Caco-2 (cell line): Measurements from ENCODE around the gene BRINP1. TPM values are rescaled to one million over a fixed set of nuclear protein-coding genes. Genes with fewer than 3 reads are reported as not detected.

Experiments used
- BruUV-seq: library from RNA; stranded (reverse); fragments of 400-500 nt; replicated peaks from 2 replicates; lab custom pipeline; 2021; lab: Mats Ljungman, UMichigan
- CTCF ChIA-PET: fragments of 300-600 bp; sonication (Branson Sonifier 250); formaldehyde crosslinking; loops from one replicate; lab custom pipeline; 2022; ENCODE audit warnings: antibody characterized with exemption; lab: Charles Lee
- POLR2A ChIA-PET: fragments of 300-600 bp; sonication (Branson Sonifier 250); formaldehyde crosslinking; loops from one replicate; lab custom pipeline; 2022; ENCODE audit warnings: antibody characterized with exemption; lab: Charles Lee
- DNase-seq, 2 experiments: peaks; one replicate each; pipeline versions ENCODE4 v3.0.0 to v3.0.0-alpha.2; 2020 to 2022
- H3K27me3 ChIP-seq: replicated peaks from 2 replicates; pipeline ENCODE4 v1.6.0; 2011; ENCODE audit warnings: low read length; ENCODE audit not compliant: control insufficient read depth, insufficient read depth
- H3K36me3 ChIP-seq: 2 replicates; pipeline ENCODE4 v1.5.1; 2011; ENCODE audit warnings: low read length; ENCODE audit not compliant: control insufficient read depth, insufficient read depth
- H3K4me1 ChIP-seq: fragments of 250-450 bp; sonication (Bioruptor Pico); 2 replicates; pipeline ENCODE4 v1.5.1; 2020; ENCODE audit warnings: mild to moderate bottlenecking
- H3K4me3 ChIP-seq: 2 replicates; pipeline ENCODE4 v1.5.1; 2011; ENCODE audit warnings: low read depth, mild to moderate bottlenecking, control low read depth, low read length
- H3K9me3 ChIP-seq: fragments of 250-450 bp; sonication (Bioruptor Pico); 2 replicates; pipeline ENCODE4 v1.5.1; 2020; ENCODE audit warnings: mild to moderate bottlenecking, moderate library complexity
- H3K27ac Mint-ChIP-seq: one replicate; pipeline ENCODE4 v1.8.0; 2022; ENCODE audit warnings: mixed read lengths; ENCODE audit not compliant: unreplicated experiment
- H3K27me3 Mint-ChIP-seq: one replicate; pipeline ENCODE4 v1.8.0; 2022; ENCODE audit warnings: mixed read lengths; ENCODE audit not compliant: insufficient read depth, unreplicated experiment
- H3K36me3 Mint-ChIP-seq: one replicate; pipeline ENCODE4 v1.8.0; 2022; ENCODE audit warnings: mild to moderate bottlenecking, mixed read lengths; ENCODE audit not compliant: insufficient read depth, unreplicated experiment
- H3K4me1 Mint-ChIP-seq: one replicate; pipeline ENCODE4 v1.8.0; 2022; ENCODE audit warnings: low read depth, mixed read lengths; ENCODE audit not compliant: unreplicated experiment
- H3K4me3 Mint-ChIP-seq: one replicate; pipeline ENCODE4 v1.8.0; 2022; ENCODE audit warnings: mild to moderate bottlenecking, moderate library complexity, mixed read lengths; ENCODE audit not compliant: unreplicated experiment
- H3K9me3 Mint-ChIP-seq: one replicate; pipeline ENCODE4 v1.8.0; 2022; ENCODE audit warnings: mixed read lengths; ENCODE audit not compliant: unreplicated experiment
- CTCF ChIP-seq, 2 experiments: fragments of 200-600 bp in 1 of 2; IDR thresholded peaks; 1 replicate in 1 of 2; 2 replicates in 1 of 2; pipeline versions ENCODE4 v1.5.1 to v1.8.0; 2011 to 2022; ENCODE audit warnings: antibody characterized with exemption in 1 of 2, control low read depth in 1 of 2, inconsistent platforms in 1 of 2, low read depth in 1 of 2, low read length in 1 of 2, mild to moderate bottlenecking in 1 of 2, moderate library complexity in 1 of 2; ENCODE audit not compliant: insufficient read depth in 1 of 2, severe bottlenecking in 1 of 2, unreplicated experiment in 1 of 2
- intact Hi-C: fragments of 100-400 bp; cut with micrococcal nuclease; formaldehyde crosslinking; loops from one replicate; pipeline ENCODE4 v1.10.0; 2022; ENCODE audit not compliant: unreplicated experiment
- total RNA-seq: library from RNA; stranded (reverse); gene quantifications from 2 replicates; pipeline ENCODE4 v1.2.3, GENCODE V29; 2022

Gene BRINP1
- total RNA-seq, 1 experiment from 2014 or later = not detected

DNA sequence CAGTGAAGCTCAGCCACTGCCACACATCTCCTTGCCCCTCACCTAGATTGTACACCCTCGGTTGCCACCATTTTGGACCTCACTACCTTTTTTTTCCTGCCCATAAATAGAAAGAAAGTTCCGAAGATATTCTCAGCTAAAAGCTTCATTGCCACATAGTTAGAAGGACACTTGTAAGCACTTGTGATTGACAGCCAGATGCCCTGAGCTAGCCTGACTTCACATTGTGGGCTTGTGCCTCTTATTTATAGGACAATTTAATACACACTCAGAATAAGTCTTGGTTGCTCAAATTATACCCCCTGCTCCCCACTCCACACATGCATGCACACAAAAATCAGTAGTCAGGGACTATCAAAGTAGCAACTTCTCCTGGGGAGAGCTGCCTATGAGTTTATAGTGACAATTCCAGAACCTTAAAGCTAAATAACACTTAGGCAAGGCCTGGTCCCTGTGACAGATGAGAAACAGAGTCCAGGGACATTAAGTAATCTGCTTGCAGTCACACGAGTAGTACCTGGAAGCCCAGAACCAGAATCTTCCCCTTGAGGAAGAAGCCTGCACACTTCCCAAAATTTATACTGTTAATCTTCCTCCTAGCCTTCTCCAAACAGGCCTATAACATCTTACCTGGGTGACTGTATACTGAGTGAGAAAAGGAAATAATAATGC, 184.8 kb downstream of the BRINP1 start:
- intact Hi-C loops = no loop called here
- DNase-seq = no peak
- ChIA-PET CTCF (no interaction called here), POLR2A (no interaction called here)
- Mint-ChIP-seq H3K27me3 (peaks cover 5% of the 10 kb centered on the region), H3K36me3 (no peaks in the 10 kb centered on the region), H3K9me3 (no peaks in the 10 kb centered on the region), H3K27ac (no peak overlapping the region), H3K4me1 (no peaks in the 10 kb centered on the region), H3K4me3 (no peak overlapping the region)
- Histone ChIP-seq H3K36me3 (no peaks in the 10 kb centered on the region), H3K9me3 (no peaks in the 10 kb centered on the region), H3K4me1 (no peaks in the 10 kb centered on the region), H3K4me3 (no peak overlapping the region), H3K27me3 (no peaks in the 10 kb centered on the region)
- no TSS peak for BruUV-seq
- TF ChIP-seq CTCF (IDR thresholded peaks at IDR 0.05; ENCODE audit: insufficient read depth in 1 of 2, low read depth in 1 of 2, low read length in 1 of 2, severe bottlenecking in 1 of 2, unreplicated experiment in 1 of 2) = no peak

- H3K4me3 Mint-ChIP-seq = no peak overlapping the region
- no peaks in the 10 kb centered on the region for H3K9me3 Mint-ChIP-seq
- H3K9me3 ChIP-seq = no peaks in the 10 kb centered on the region
- no peaks in the 10 kb centered on the region for H3K36me3 ChIP-seq
- H3K4me1 Mint-ChIP-seq = no peaks in the 10 kb centered on the region
- TF ChIP-seq CTCF (IDR thresholded peaks at IDR 0.05; ENCODE audit: insufficient read depth in 1 of 2, low read depth in 1 of 2, low read length in 1 of 2, severe bottlenecking in 1 of 2, unreplicated experiment in 1 of 2) = no peak
- H3K27ac Mint-ChIP-seq = no peak overlapping the region
- no peak overlapping the region for H3K4me3 ChIP-seq
- no peaks in the 10 kb centered on the region for H3K4me1 ChIP-seq
- H3K27me3 ChIP-seq = no peaks in the 10 kb centered on the region
- ChIA-PET CTCF (no interaction called here), POLR2A (no interaction called here)
- intact Hi-C loops = no loop called here
- peaks cover 12% of the 10 kb centered on the region for H3K27me3 Mint-ChIP-seq
- DNase-seq = no peak
- BruUV-seq = no TSS peak
- H3K36me3 Mint-ChIP-seq = no peaks in the 10 kb centered on the region
These were observed 187.7 kb downstream of the BRINP1 start for GRCh38 chr9:119181561-119181960.

DNA sequence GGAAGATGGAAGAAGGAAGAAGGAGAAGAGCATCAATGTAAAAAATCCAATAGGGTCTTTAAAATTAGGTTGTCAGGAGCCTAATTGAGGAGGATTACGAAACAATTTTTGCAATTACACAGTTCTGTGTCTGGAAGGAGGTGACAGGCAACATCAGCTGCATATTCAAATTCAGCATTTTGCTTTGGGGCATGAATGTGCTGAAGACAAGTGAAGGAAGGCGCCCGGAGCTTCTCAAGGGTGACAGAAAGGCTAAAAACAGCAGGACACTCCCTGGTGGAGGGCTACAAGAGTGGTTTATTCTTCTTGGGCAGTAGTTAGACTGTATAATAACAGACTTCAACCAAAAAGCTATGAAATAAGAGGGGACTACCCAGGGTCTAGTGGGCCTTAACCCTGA, 188.3 kb downstream of the BRINP1 start:
- Histone ChIP-seq H3K4me3 (no peak overlapping the region), H3K9me3 (no peaks in the 10 kb centered on the region), H3K4me1 (no peaks in the 10 kb centered on the region), H3K36me3 (no peaks in the 10 kb centered on the region), H3K27me3 (no peaks in the 10 kb centered on the region)
- BruUV-seq = no TSS peak
- ChIA-PET CTCF (no interaction called here), POLR2A (no interaction called here)
- Mint-ChIP-seq H3K9me3 (no peaks in the 10 kb centered on the region), H3K4me3 (no peak overlapping the region), H3K4me1 (no peaks in the 10 kb centered on the region), H3K36me3 (no peaks in the 10 kb centered on the region), H3K27ac (no peak overlapping the region), H3K27me3 (peaks cover 12% of the 10 kb centered on the region)
- intact Hi-C loops = no loop called here
- no peak for TF ChIP-seq CTCF (IDR thresholded peaks at IDR 0.05; ENCODE audit: insufficient read depth in 1 of 2, low read depth in 1 of 2, low read length in 1 of 2, severe bottlenecking in 1 of 2, unreplicated experiment in 1 of 2)
- no peak for DNase-seq
